Lower lobe of right lung (tissue), 2 donors: ENCODE data around the gene MRPL10. TPM values are rescaled to one million over a fixed set of nuclear protein-coding genes. Genes with fewer than 3 reads are reported as not detected.

Source experiments
- ATAC-seq, 2 donors: fragments of 200-7000 bp; cut with Tn5 transposase; one replicate each; pipeline ENCODE4 v1.9.1; 2020 to 2022; ENCODE audit warnings: mild to moderate bottlenecking in 2 of 2, moderate library complexity in 2 of 2
- DNase-seq: peaks from one replicate; pipeline ENCODE4 v3.0.0-alpha.2; 2020
- H3K27ac ChIP-seq: fragments of 200-600 bp; one replicate; pipeline ENCODE4 v1.8.0; 2022
- H3K27me3 ChIP-seq: fragments of 200-600 bp; one replicate; pipeline ENCODE4 v1.8.0; 2022; ENCODE audit warnings: low read depth
- H3K36me3 ChIP-seq: fragments of 200-600 bp; one replicate; pipeline ENCODE4 v1.8.0; 2022; ENCODE audit warnings: mild to moderate bottlenecking
- H3K4me1 ChIP-seq: fragments of 200-600 bp; one replicate; pipeline ENCODE4 v1.8.0; 2022
- H3K4me3 ChIP-seq: fragments of 200-600 bp; one replicate; pipeline ENCODE4 v1.8.0; 2022; ENCODE audit warnings: mild to moderate bottlenecking
- H3K9me3 ChIP-seq: fragments of 200-600 bp; one replicate; pipeline ENCODE4 v1.8.0; 2022
- intact Hi-C: fragments of 100-400 bp; cut with DNase I; formaldehyde crosslinking; loops from one replicate; pipeline ENCODE4 v1.11.0; 2022
- total RNA-seq: library from RNA; stranded (reverse); fragmentation: NEBNext Ultra II Directional; extraction: Animal tissue kit (Norgen Biotek cat#: 25700); gene quantifications from one replicate; pipeline ENCODE4 v1.2.1, GENCODE V29; 2021
- TF ChIP-seq, protein P1 (sequence below): fragments of 200-600 bp; IDR thresholded peaks from one replicate; pipeline ENCODE4 v1.8.0; 2022; ENCODE audit warnings: antibody characterized with exemption, mild to moderate bottlenecking
- donor health status: DM: no; HTN: yes; CAD: no; lungs with severe emphysema.

MRPL10 gene
- total RNA-seq, 1 donor from 2014 or later, result 33.2 TPM

DNA sequence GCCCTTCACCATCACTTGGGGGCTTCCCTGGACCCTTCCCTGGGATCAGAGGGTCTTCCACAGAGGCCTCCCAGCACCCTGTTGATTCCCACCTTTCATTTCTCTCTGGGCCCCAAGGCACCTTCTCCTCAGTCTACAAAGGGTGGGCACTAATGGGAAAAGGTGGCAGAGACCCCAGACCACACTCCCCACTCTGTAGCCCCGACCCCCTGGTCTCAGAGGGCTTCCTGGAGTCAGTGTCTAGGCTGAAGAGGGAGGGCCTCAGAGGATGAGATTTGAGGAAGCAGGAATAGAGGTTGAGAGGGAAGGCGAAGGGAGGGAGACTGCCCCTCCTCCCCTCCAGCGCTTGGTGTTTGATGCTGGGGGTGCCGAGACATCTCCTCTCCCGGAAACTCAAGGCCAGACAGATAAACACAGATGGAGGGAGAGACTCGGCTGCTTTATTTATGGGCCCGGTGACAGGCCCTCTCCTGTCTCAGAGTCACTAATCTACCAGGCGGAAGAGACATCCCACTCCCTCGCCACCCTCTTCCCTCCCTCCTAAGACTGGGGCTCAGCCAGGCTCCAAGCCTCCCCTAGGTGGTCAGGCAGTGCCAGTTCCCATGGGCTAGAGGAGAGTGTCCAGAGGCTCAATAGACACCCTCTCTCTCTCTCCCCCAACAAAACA lies 46.2 kb upstream of the MRPL10 start:
- H3K27me3 ChIP-seq, result peaks cover 9% of the 10 kb centered on the region
- DNase-seq (no peak), ATAC-seq (no peak)
- no peak overlapping the region for H3K27ac ChIP-seq
- H3K9me3 ChIP-seq, result no peaks in the 10 kb centered on the region
- no peaks in the 10 kb centered on the region for H3K36me3 ChIP-seq
- intact Hi-C loops, result no loop called here
- TF ChIP-seq, protein P1, sequence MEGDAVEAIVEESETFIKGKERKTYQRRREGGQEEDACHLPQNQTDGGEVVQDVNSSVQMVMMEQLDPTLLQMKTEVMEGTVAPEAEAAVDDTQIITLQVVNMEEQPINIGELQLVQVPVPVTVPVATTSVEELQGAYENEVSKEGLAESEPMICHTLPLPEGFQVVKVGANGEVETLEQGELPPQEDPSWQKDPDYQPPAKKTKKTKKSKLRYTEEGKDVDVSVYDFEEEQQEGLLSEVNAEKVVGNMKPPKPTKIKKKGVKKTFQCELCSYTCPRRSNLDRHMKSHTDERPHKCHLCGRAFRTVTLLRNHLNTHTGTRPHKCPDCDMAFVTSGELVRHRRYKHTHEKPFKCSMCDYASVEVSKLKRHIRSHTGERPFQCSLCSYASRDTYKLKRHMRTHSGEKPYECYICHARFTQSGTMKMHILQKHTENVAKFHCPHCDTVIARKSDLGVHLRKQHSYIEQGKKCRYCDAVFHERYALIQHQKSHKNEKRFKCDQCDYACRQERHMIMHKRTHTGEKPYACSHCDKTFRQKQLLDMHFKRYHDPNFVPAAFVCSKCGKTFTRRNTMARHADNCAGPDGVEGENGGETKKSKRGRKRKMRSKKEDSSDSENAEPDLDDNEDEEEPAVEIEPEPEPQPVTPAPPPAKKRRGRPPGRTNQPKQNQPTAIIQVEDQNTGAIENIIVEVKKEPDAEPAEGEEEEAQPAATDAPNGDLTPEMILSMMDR, result no peak
- H3K4me1 ChIP-seq, result peaks cover 23% of the 10 kb centered on the region
- no peak overlapping the region for H3K4me3 ChIP-seq

DNA sequence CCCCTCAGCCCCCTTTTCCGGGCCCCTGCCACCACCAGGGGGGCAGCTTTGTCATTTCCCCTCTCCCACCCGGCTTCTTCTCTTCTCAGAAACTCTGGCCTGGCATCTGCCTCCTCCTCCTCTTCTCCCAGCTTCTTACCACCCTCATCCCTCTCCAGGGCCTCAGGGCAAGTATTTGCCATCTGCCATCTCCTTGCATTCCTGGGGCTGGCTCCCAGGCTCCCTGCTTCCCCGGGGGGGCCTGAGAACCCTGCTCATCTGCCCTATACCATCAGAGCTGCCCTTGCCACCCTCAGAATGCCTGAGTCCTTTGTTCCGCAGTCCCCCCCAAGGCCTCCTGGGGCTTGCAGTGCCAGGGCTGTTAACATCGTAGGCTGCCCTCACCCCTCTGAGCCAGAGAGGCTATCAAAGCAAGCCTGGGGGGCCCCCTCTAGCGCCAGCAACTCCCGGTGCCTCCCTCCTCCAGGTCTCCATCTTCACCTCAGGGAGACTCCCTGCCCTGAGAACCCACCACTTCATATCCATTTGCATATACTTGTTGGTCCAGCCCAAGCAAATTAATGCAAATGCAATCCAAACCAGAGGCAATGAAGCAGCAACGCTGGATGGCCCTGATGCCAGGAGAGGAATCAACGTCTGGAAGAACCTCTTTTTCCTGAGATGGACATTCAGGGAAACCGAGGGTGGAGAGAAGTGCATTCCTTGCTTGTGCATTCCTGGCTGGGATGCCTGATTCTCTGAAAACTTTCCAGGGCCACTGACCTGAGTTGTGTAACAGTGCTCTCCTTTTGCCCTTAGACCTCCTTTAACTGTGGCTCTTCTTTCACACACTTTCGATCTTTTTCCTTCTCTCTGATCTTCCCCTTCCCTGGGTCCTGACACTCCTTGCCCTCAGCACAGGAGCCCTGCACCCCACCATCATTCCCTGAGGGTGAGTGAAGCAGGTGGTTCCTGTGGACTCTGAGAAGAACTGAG lies 44.0 kb upstream of the MRPL10 start:
- intact Hi-C loops, result no loop called here
- DNase-seq (peak; percentile 19), ATAC-seq (no peak)
- Histone ChIP-seq H3K36me3 (no peaks in the 10 kb centered on the region), H3K27ac (no peak overlapping the region), H3K9me3 (no peaks in the 10 kb centered on the region), H3K4me1 (peaks cover 17% of the 10 kb centered on the region), H3K4me3 (no peak overlapping the region), H3K27me3 (peaks cover 17% of the 10 kb centered on the region)
- TF ChIP-seq, protein P1, result no peak

GRCh38 chr17:47873200-47874090 lies 42.1 kb upstream of the MRPL10 start:
- H3K36me3 ChIP-seq, result no peaks in the 10 kb centered on the region
- ATAC-seq (no peak), DNase-seq (peak; percentile 13)
- H3K4me3 ChIP-seq, result no peak overlapping the region
- H3K27ac ChIP-seq, result no peak overlapping the region
- TF ChIP-seq, protein P1, result no peak
- no peaks in the 10 kb centered on the region for H3K9me3 ChIP-seq
- peaks cover 20% of the 10 kb centered on the region for H3K27me3 ChIP-seq
- peaks cover 17% of the 10 kb centered on the region for H3K4me1 ChIP-seq
- intact Hi-C loops, result no loop called here

DNA sequence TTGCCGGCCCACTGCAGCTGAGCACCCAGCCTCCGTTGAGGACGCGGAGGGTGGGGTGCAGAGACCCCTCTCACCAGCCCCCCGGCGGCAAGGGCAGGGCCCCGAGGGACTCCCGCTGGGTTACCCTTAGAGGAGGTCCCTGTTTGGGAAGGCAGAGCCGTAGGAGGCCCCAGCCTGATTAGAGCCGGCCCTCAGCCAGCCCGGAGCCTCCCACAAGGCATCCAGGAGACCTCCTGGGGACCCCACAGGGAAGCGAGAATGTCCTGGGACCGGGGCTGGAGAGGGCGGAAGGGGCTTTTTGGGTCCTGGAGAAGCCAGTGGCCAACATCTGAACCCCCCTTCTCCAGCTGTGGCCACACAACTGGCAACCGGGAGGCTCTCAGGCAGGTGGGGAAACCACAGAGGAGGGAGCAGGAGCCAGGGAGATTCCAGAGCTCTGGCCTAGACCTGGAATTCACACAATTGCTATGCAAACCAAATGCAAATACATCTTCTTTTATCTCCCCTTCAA lies 41.4 kb upstream of the MRPL10 start:
- TF ChIP-seq, protein P1, result no peak
- DNase-seq (no peak), ATAC-seq (no peak)
- Histone ChIP-seq H3K36me3 (no peaks in the 10 kb centered on the region), H3K4me3 (no peak overlapping the region), H3K4me1 (peaks cover 11% of the 10 kb centered on the region), H3K27me3 (peaks cover 20% of the 10 kb centered on the region), H3K9me3 (no peaks in the 10 kb centered on the region), H3K27ac (no peak overlapping the region)
- intact Hi-C loops, result no loop called here
